PC-3 (cell line): Measurements from ENCODE around the gene EXOSC7. TPM values are rescaled to one million over a fixed set of nuclear protein-coding genes. Genes with fewer than 3 reads are reported as not detected.
A peak's percentile ranks its signal among the peaks of the same experiment; 100 is the strongest.

ENCODE experiments used
- ATAC-seq: fragments of 200-7000 bp; cut with Tn5 transposase; 2 replicates; pipeline ENCODE4 v1.9.1; 2020; ENCODE audit warnings: mild to moderate bottlenecking, moderate library complexity
- BruUV-seq: library from RNA; stranded (reverse); fragments of 400-500 nt; replicated peaks from 2 replicates; lab custom pipeline; 2021; lab: Mats Ljungman, UMichigan
- CTCF ChIA-PET: fragments of 300-600 bp; sonication (Branson Sonifier 250); formaldehyde crosslinking; loops from one replicate; lab custom pipeline; 2022; ENCODE audit warnings: antibody characterized with exemption; lab: Charles Lee
- POLR2A ChIA-PET: fragments of 300-600 bp; sonication (Branson Sonifier 250); formaldehyde crosslinking; loops from one replicate; lab custom pipeline; 2022; ENCODE audit warnings: antibody characterized with exemption; ENCODE audit not compliant: unreplicated experiment; lab: Charles Lee
- DNase-seq: peaks from one replicate; pipeline ENCODE4 v3.0.0-alpha.2; 2015
- H2AFZ ChIP-seq: fragments of 300-600 bp; sonication (generic); 2 replicates; pipeline ENCODE4 v1.6.0; 2016; ENCODE audit warnings: antibody characterized with exemption, low read length
- H3F3A ChIP-seq: fragments of 300-600 bp; sonication (generic); one replicate; pipeline ENCODE4 v1.6.0; 2017; ENCODE audit warnings: antibody characterized with exemption, low read length, control low read depth, mild to moderate bottlenecking; ENCODE audit not compliant: unreplicated experiment
- H3K27ac ChIP-seq: fragments of 300-600 bp; sonication (generic); 2 replicates; pipeline ENCODE4 v1.5.1; 2016; ENCODE audit warnings: mild to moderate bottlenecking, low read length
- H3K27me3 ChIP-seq: fragments of 300-600 bp; sonication (generic); 2 replicates; pipeline ENCODE4 v1.6.1; 2016; ENCODE audit warnings: low read length, mixed read lengths
- H3K36me3 ChIP-seq: fragments of 300-600 bp; sonication (generic); 2 replicates; pipeline ENCODE4 v1.6.1; 2016; ENCODE audit warnings: low read depth, mixed run types, low read length, mixed read lengths
- H3K4me1 ChIP-seq: fragments of 300-600 bp; sonication (generic); 2 replicates; pipeline ENCODE4 v1.5.1; 2016; ENCODE audit warnings: low read length; ENCODE audit not compliant: insufficient read depth
- H3K4me2 ChIP-seq: fragments of 300-600 bp; sonication (generic); 2 replicates; pipeline ENCODE4 v1.6.0; 2016; ENCODE audit warnings: low read length
- H3K4me3 ChIP-seq: fragments of 300-600 bp; sonication (generic); 2 replicates; pipeline ENCODE4 v1.5.1; 2016; ENCODE audit warnings: mild to moderate bottlenecking, low read length, mixed read lengths
- H3K79me2 ChIP-seq: fragments of 300-600 bp; sonication (generic); 2 replicates; pipeline ENCODE4 v1.6.1; 2017; ENCODE audit warnings: low read length, mixed read lengths
- H3K9ac ChIP-seq: fragments of 300-600 bp; sonication (generic); 2 replicates; pipeline ENCODE4 v1.6.0; 2016; ENCODE audit warnings: mild to moderate bottlenecking, low read length
- H3K9me2 ChIP-seq: fragments of 300-600 bp; sonication (generic); replicated peaks from 2 replicates; pipeline ENCODE4 v1.6.1; 2016; ENCODE audit warnings: mixed run types, low read length, mixed read lengths
- H3K9me3 ChIP-seq: fragments of 300-600 bp; sonication (generic); 2 replicates; pipeline ENCODE4 v1.6.1; 2016; ENCODE audit warnings: low read length, mixed read lengths
- H4K20me1 ChIP-seq: fragments of 300-600 bp; sonication (generic); 2 replicates; pipeline ENCODE4 v1.6.1; 2016; ENCODE audit warnings: low read length, mixed read lengths
- EZH2 ChIP-seq: fragments of 300-600 bp; sonication (generic); IDR thresholded peaks from one replicate; pipeline ENCODE4 v1.6.1; 2017; ENCODE audit warnings: antibody characterized with exemption, mild to moderate bottlenecking, low read length; ENCODE audit not compliant: unreplicated experiment
- EZH2phosphoT487 ChIP-seq: fragments of 300-600 bp; sonication (generic); IDR thresholded peaks from 2 replicates; pipeline ENCODE4 v1.6.1; 2018; ENCODE audit warnings: mild to moderate bottlenecking, antibody characterized with exemption, low read length, borderline replicate concordance
- intact Hi-C: fragments of 100-400 bp; cut with micrococcal nuclease; formaldehyde crosslinking; loops from 2 replicates; pipeline ENCODE4 v1.9.0; 2023
- total RNA-seq: library from RNA; depleted of rRNA; stranded (reverse); fragments of >200 nt; gene quantifications from 2 replicates; pipeline ENCODE4 v1.2.3, GENCODE V29; 2014
- TF ChIP-seq, protein P1 (sequence below): fragments of 300-600 bp; sonication (generic); conservative IDR thresholded peaks from 2 replicates; pipeline ENCODE4 v1.5.1; 2017; ENCODE audit warnings: antibody characterized with exemption, low read depth, mild to moderate bottlenecking, low read length

EXOSC7 gene
- total RNA-seq, 1 experiment from 2014 or later, result 81.5 TPM

DNA sequence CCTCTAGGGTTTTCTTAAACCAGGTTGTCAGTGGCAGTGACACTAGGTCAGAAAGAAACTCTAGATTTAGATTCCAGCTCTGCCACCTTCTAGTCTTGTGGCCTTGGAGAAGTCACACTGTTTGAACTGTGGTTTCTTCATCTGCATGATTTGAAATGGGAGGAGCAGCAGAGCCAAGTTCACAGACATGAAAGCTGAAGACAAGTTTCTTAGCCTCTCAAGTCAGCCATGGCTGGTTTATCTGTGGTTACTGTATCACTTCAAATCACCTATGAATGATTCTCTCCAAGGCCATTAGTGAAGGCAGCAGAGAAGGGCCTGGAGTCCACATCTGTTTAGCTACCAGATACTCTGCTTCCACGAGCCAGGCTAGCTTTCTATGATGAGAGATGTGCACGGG, 65.6 kb downstream of the EXOSC7 start:
- Histone ChIP-seq H3K9me2 (no peaks in the 10 kb centered on the region), H4K20me1 (no peaks in the 10 kb centered on the region), H3K79me2 (no peaks in the 10 kb centered on the region), H3K9me3 (no peaks in the 10 kb centered on the region), H3K27ac (peak overlapping the region; percentile 40), H2AFZ (peak overlapping the region; percentile 43; the same call in 1 of the 2 replicates), H3K4me1 (peaks cover 37% of the 10 kb centered on the region), H3K27me3 (no peaks in the 10 kb centered on the region), H3F3A (no peaks in the 10 kb centered on the region), H3K4me2 (no peak overlapping the region), H3K9ac (peak overlapping the region; percentile 18; the same call in 1 of the 2 replicates), H3K36me3 (no peaks in the 10 kb centered on the region), H3K4me3 (no peak overlapping the region)
- no TSS peak for BruUV-seq
- ATAC-seq (no peak), DNase-seq (no peak)
- ChIA-PET CTCF (interaction anchor here (0.6 to 2.8 kb wide), 7 partner anchors 14 to 458 kb away, joined by 3 to 39 read pairs (median 7); no protein-coding TSS in a partner anchor), POLR2A (interaction anchor here (0.6 to 2.1 kb wide), 4 partner anchors 50 to 458 kb away, joined by 3 to 8 read pairs (median 6); no protein-coding TSS in a partner anchor)
- intact Hi-C loops, result loop anchor here (1.0 to 10.0 kb wide), 5 partner anchors 36 to 623 kb away; partner anchors contain the start of gene CDCP1
- TF ChIP-seq EZH2phosphoT487 (no peak), EZH2 (no peak)
- TF ChIP-seq, protein P1, sequence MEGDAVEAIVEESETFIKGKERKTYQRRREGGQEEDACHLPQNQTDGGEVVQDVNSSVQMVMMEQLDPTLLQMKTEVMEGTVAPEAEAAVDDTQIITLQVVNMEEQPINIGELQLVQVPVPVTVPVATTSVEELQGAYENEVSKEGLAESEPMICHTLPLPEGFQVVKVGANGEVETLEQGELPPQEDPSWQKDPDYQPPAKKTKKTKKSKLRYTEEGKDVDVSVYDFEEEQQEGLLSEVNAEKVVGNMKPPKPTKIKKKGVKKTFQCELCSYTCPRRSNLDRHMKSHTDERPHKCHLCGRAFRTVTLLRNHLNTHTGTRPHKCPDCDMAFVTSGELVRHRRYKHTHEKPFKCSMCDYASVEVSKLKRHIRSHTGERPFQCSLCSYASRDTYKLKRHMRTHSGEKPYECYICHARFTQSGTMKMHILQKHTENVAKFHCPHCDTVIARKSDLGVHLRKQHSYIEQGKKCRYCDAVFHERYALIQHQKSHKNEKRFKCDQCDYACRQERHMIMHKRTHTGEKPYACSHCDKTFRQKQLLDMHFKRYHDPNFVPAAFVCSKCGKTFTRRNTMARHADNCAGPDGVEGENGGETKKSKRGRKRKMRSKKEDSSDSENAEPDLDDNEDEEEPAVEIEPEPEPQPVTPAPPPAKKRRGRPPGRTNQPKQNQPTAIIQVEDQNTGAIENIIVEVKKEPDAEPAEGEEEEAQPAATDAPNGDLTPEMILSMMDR, result no peak

DNA sequence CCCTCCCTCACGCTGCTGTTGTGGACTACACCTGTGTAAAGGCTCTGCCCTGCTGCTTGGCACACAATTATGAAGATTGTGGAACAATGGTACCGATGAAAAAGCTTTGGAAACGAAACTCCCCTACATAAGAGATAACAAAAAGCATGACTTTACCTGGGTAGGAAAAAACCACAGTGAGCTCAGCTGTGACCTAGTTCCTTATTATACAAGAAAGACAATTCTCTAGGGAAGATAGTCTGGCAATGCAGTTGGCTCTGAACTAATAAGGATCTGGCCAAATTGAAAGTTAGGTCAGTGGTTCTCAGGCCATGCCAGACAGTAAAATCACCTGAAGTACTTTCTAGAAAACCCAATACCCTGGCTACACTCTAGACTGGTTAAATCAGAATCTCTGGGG, 66.1 kb downstream of the EXOSC7 start:
- no TSS peak for BruUV-seq

More for the DNA sequence above, 66.1 kb downstream of the EXOSC7 start:
- intact Hi-C loops, result loop anchor here (5.0 to 10.0 kb wide), 3 partner anchors 35 to 623 kb away; partner anchors contain the start of gene CDCP1
- Histone ChIP-seq H3K4me1 (peaks cover 37% of the 10 kb centered on the region), H3K9ac (no peak overlapping the region), H2AFZ (no peak overlapping the region), H3K27me3 (no peaks in the 10 kb centered on the region), H3K79me2 (no peaks in the 10 kb centered on the region), H3K4me2 (no peak overlapping the region), H3K4me3 (no peak overlapping the region), H4K20me1 (no peaks in the 10 kb centered on the region), H3F3A (no peaks in the 10 kb centered on the region), H3K27ac (peak overlapping the region; percentile 40; the same call in 1 of the 2 replicates), H3K9me3 (no peaks in the 10 kb centered on the region), H3K9me2 (no peaks in the 10 kb centered on the region), H3K36me3 (no peaks in the 10 kb centered on the region)
- no peak for DNase-seq
- CTCF ChIA-PET, result interaction anchor here (1.1 to 2.8 kb wide), 3 partner anchors 50 to 168 kb away, joined by 13 to 39 read pairs (median 30); no protein-coding TSS in a partner anchor
- no peak for TF ChIP-seq EZH2
- no peak for TF ChIP-seq EZH2phosphoT487
- TF ChIP-seq, protein P1, result no peak
- POLR2A ChIA-PET, result interaction anchor here (2.1 kb wide), 1 partner anchor 50 kb away, joined by 7 read pairs; no protein-coding TSS in a partner anchor
- no peak for ATAC-seq
